ENCODE data around the gene GRAMD2B.
"Not testable (repeated sequence)": the region's sequence is repeated elsewhere in the genome, so short reads cannot be mapped to it uniquely, and the experiment has no call there.

GRAMD2B gene

GRCh38 chr5:126450346-126450745, 27.1 kb downstream of the GRAMD2B start:
- no peak for DNase-seq (ENCODE audit: low spot score)

GRCh38 chr5:126450907-126451306, 27.7 kb downstream of the GRAMD2B start:
- DNase-seq (ENCODE audit: low spot score) = no peak

DNA sequence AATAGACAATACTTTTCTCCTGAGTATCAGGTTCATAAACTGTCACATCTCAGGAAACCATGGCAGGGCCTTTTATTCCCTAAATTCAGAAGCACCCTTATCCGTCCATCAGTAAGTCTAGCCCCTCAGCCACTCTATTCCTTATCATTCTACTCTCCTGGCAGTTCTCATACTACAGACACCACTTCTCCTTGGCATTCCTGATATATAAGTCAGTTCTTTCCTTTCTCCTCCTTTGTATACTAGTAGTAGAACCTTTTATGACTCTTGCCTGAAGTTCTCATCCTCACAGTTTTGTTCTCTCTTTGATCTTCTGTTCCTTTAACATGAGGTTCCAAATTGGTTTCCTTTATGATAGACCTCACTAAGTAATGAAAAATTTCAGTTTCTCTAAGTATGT, 29.3 kb downstream of the GRAMD2B start:
- DNase-seq (ENCODE audit: low spot score) = peak; percentile 11

DNA sequence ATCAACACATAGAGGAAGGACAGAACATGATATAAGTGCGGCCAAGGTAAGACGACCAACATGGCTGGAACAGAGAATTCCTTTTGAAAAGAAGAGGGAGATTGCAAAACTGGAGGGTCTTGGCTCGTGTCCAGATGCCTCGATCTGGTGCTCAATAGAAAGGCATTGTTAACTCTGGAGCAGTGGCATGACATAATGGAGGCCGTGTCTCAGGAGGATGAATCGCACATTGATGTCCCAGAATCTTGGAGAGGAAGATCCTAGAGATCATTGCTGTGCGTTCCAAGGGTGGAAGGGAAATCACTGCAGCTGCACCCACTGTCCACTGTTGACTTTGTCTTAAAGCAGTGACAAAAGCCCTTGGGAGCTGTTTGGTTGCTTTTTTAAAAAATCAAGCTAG, 30.9 kb downstream of the GRAMD2B start:
- no peak for DNase-seq (ENCODE audit: low spot score)

DNA sequence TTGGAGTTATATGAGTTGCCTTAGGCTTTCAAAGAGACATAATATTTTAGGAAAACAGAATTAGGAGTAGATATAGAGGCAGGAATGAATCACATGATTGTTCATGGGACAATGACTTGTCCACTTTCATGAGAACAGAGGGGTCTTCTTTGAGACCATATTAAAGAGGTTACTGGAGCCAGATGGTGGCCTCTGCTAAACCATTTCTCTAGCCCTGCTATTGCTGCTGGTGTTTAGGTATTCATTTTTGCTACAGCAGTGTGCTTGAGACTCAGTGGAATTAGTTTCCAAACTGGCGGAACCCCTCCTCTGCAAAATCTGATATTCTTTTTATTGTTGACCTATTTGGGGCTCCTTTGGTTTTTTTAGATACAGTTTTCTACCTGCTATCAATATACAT, 31.3 kb downstream of the GRAMD2B start:
- no peak for DNase-seq (ENCODE audit: low spot score)

- DNase-seq (ENCODE audit: low spot score) = no peak
These were observed 32.1 kb downstream of the GRAMD2B start for GRCh38 chr5:126455264-126455663.

DNA sequence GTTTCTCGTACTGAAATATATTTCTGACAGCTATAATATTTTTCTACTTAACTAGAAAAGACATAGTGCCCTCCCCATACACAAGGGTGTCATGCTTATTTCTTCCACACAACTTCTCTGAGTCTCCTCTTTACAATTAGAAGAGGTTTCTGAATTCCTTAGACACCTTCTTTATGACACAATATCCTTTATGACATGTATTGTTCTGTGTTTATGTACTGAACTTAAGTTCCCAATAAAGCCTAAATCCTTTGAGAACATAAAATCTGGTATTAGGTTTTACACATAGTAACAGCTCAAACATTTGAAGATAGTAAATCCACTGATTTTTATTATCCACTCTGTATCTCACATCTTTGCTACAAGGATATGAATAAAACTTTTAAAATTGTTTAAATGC, 32.5 kb downstream of the GRAMD2B start:
- no peak for DNase-seq (ENCODE audit: low spot score)

GRCh38 chr5:126456217-126456820, 33.1 kb downstream of the GRAMD2B start:
- no peak for DNase-seq (ENCODE audit: low spot score)

- DNase-seq (ENCODE audit: low spot score) = no peak
These were observed 37.2 kb downstream of the GRAMD2B start for GRCh38 chr5:126460459-126460858.

GRCh38 chr5:126460977-126461376, 37.8 kb downstream of the GRAMD2B start:
- no peak for DNase-seq (ENCODE audit: low spot score)

DNA sequence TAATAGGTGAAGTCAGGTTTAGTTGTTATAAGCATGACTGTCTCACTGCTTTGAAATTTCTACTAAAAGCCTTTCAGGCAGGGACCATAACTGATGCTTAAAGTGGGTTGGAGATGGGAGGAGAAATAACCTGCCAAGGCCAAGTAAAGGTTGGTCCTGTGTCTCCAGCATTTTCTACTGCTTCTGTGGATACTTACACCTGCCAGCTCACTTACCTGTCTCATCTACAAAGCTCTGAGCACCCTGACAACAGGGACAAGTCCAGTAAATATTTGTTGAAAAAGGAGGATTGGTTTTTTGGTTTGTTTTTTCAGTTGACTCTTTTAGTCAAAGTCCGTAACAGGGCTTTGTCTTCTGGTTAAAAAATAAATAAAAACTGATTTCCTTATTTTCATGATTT, 38.6 kb downstream of the GRAMD2B start:
- no peak for DNase-seq (ENCODE audit: low spot score)

DNA sequence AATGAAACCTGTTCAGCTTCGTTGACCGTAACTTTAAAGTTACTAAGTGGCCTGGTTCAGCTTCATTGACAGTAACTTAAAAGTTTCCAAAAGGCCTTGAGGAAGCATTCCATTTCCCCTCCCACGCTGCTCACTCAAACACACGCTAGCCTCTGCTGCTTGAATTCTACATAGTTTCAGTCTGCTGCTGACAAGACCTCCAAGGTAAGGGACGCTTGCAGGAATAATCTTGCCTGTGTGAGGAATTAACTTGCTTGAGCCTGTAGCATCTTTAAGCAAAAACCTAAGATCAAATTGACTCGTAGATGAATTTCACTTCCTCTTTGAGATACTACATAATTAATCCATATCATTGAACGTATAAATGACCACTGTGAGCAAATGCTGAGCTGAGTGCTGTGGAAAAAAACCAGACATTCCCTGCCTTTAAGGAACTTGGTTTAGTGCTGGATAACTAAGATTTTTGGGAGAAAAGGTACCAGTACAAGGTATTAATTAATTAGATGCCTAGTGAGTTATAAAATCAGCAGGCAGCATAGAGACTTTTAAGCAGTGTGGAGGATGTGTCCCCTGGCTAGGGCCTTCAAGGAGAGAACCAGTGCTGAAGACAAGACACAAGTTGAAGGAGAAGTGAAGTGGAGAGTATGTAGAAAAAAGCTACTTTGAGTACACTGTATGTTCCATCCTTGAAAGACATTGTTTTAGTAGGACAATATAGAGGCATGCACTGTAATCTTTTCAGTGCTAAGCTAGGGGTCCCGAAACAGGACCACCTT, 39.2 kb downstream of the GRAMD2B start:
- DNase-seq (ENCODE audit: low spot score) = no peak

GRCh38 chr5:126464016-126464415, 40.8 kb downstream of the GRAMD2B start:
- no peak for DNase-seq (ENCODE audit: low spot score)

DNA sequence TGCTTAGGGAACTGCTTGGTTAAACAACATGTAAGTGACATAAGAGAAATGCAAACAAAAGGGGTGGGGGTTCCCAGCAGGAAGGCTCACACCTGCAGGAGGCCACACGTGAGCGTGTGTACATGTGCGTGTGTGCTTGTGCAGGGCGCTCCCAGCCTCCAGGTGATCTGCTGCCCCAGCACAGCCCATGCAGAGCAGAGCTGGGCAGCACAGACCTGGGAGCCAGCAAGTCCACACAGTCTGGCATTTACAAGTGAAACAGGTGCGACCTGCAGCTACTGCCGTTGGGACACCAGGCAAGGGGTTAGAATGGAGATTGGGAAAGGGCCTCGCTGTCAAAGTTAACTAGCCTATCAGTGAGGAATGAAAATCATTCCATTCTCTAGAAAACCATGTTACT, 41.8 kb downstream of the GRAMD2B start:
- no peak for DNase-seq (ENCODE audit: low spot score)

- DNase-seq (ENCODE audit: low spot score) = no peak
These were observed 44.9 kb downstream of the GRAMD2B start for GRCh38 chr5:126468091-126468490.

DNA sequence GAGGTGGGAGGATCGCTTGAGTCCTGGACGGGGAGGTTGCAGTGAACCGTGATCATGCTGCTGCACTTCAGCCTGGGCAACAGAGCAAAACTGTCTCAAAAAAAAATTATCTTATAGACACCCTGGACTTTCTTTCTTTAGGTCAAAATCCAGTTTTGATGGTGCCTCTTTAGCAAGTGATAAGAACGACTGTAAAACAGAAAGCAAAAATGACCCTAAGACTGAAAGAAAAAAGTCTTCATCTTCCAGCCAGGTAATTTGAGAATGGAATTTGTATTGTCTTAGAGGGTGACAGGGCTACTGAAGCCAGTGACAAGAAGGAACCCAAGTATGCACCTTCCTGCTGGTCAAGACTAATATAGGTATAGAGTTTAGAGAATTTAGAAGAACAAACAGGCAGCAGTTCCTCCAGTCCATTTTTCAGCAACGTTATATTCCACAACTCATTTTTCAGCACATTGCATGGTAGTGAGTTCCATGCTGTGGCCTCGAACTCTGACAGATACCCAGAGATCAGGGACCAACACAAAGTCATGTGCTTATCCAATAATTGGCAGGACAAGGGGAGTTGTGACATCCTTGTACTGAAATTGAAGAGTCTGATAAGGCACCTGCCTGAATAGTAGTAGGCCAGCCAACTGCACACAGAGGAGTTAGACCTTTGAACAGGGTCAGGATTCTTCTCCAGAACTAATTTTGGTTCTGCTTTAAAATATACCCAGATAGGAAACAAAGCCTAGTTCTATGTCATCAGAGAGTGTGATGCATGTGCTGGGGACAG, 46.5 kb downstream of the GRAMD2B start:
- no peak for DNase-seq (ENCODE audit: low spot score)

GRCh38 chr5:126470529-126470928, 47.3 kb downstream of the GRAMD2B start:
- DNase-seq (ENCODE audit: low spot score) = not testable (repeated sequence)

DNA sequence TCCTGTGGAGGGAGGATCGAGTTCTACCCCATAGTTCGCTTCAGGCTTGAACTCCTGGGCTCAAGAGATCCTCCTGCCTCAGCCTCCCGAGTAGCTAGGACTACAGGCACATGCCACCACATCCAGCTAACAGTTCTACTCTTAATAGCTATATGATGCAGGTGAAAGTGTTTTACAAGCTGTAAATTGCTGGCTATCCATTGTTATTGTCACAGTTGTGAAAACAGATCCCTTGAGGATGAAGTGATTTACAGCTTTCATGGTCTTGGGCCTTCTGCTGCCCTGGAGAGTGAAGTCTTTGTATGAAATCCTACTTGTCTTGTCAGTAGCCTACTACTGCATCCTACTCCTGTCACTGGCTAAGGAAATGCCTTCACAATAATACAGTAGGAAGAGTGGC, 48.0 kb downstream of the GRAMD2B start:
- DNase-seq (ENCODE audit: low spot score) = no peak

- DNase-seq (ENCODE audit: low spot score) = peak; percentile 63
These were observed 48.8 kb downstream of the GRAMD2B start for GRCh38 chr5:126471875-126472537.

GRCh38 chr5:126472538-126472889, 49.3 kb downstream of the GRAMD2B start:
- DNase-seq (ENCODE audit: low spot score) = no peak

- DNase-seq (ENCODE audit: low spot score) = no peak
These were observed 54.3 kb downstream of the GRAMD2B start for GRCh38 chr5:126477294-126478117.

DNA sequence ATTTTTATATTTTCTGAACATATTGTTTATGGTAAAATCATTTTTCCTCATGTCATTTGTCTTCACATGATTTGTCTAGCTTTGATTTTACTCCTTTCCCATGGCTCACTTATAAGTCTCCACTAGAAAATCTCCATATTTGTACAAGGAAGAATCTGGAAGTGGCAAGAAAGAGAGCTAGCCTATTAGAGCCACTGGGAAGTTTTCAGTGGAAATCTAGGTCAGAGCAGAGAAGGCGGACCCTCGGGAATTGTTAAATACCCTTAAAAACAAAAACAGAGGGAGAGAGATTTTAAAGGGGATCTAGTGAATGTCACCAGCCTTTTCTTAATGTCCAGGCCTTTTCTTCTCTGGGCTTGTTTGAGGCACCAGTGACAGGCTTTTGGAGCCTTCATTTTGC, 56.6 kb downstream of the GRAMD2B start:
- DNase-seq (ENCODE audit: low spot score) = no peak

All from AG08396 (cell line).